ENCODE results near the gene KRTAP3-2.

- no peak for TF ChIP-seq CTCF (IDR thresholded peaks at IDR 0.05)
- TF ChIP-seq POLR2A (IDR thresholded peaks at IDR 0.05): no peak
- TF ChIP-seq POLR2AphosphoS5 (IDR thresholded peaks at IDR 0.05): no peak
- no peak for TF ChIP-seq EP300 (IDR thresholded peaks at IDR 0.05)
Measured at GRCh38 chr17:40958086-40958953, 41.4 kb downstream of the KRTAP3-2 start.
